OCI-LY7 (cell line): Measurements from ENCODE around the gene GTSE1.

Experiments
- CTCF ChIP-seq: fragments of 200-600 bp; sonication (generic); conservative IDR thresholded peaks from 2 replicates; pipeline ENCODE4 v1.5.1; 2014; ENCODE audit warnings: mild to moderate bottlenecking, antibody characterized with exemption, low read length, moderate library complexity, mixed read lengths
- EZH2phosphoT487 ChIP-seq: fragments of 200-600 bp; sonication (generic); IDR thresholded peaks from 2 replicates; pipeline ENCODE4 v1.6.1; 2018; ENCODE audit warnings: low read depth, borderline replicate concordance, mild to moderate bottlenecking, mixed run types, antibody characterized with exemption, low read length, moderate library complexity, mixed read lengths

DNA sequence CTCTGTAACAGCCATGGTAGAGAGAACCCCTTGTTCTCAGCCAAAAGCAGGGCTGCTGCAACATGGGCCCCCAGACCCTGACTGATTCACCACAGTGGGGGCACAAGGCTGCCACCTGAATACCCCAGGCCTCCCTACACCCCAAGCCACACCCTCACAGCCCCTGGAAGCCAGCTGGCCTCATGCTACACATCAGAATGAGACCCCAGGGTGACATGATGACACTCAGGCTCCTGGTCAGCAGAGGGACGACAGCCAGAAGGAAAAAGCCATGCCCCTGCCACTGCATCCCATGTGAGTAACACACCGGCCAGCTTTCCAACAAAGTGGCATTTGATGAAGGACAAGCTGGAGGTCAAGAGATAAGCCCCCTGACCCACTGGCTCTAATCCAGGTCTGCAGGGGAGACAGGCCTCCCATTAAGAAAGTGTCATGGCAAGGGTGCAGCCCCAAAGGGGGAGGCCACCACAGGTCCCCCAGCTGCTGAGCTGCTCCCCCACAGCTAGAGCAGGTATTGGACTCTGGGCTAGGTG lies 49.2 kb upstream of the GTSE1 start:
- TF ChIP-seq CTCF = no peak
- no peak for TF ChIP-seq EZH2phosphoT487
